Keratinocyte (primary cell): ENCODE measurements around the gene TPPP3. TPM values are rescaled to one million over a fixed set of nuclear protein-coding genes. Genes with fewer than 3 reads are reported as not detected.
A peak's percentile ranks its signal among the peaks of the same experiment; 100 is the strongest.

Experiments
- DNase-seq: peaks from one replicate; pipeline ENCODE4 v3.0.0-alpha.2; 2011; ENCODE audit warnings: low read depth, missing footprints, low spot score
- FAIRE-seq: peaks from 2 replicates; lab custom pipeline; 2011; peaks lifted over from hg19 to GRCh38; lab: Jason Lieb, UNC
- H2AFZ ChIP-seq: 2 replicates; pipeline ENCODE4 v1.6.0; 2012; ENCODE audit warnings: low read length, control low read depth, inconsistent platforms; ENCODE audit not compliant: control insufficient read depth
- H3K27ac ChIP-seq: 2 replicates; pipeline ENCODE4 v1.5.1; 2011; ENCODE audit warnings: low read length; ENCODE audit not compliant: control insufficient read depth, insufficient read depth
- H3K27me3 ChIP-seq: 3 replicates; pipeline ENCODE4 v1.6.0; 2011; ENCODE audit warnings: low read length; ENCODE audit not compliant: control insufficient read depth, insufficient read depth; ENCODE audit errors: extremely low read depth
- H3K36me3 ChIP-seq, 2 experiments: 2 replicates in 1 of 2; 3 replicates in 1 of 2; pipeline ENCODE4 v1.5.1; 2011; ENCODE audit warnings: low read length in 2 of 2, mild to moderate bottlenecking in 1 of 2; ENCODE audit not compliant: control insufficient read depth in 2 of 2, insufficient read depth in 2 of 2; ENCODE audit errors: extremely low read depth in 1 of 2
- H3K4me1 ChIP-seq: 3 replicates; pipeline ENCODE4 v1.5.1; 2011; ENCODE audit warnings: low read length; ENCODE audit not compliant: control insufficient read depth, insufficient read depth; ENCODE audit errors: extremely low read depth
- H3K4me2 ChIP-seq: 3 replicates; pipeline ENCODE4 v1.6.0; 2011; ENCODE audit warnings: low read depth, low read length; ENCODE audit not compliant: control insufficient read depth, insufficient read depth; ENCODE audit errors: extremely low read depth
- H3K4me3 ChIP-seq, 3 experiments: fragments of 200-600 bp in 1 of 3; sonication (generic) in 1 of 3; 2 replicates in 2 of 3; 3 replicates in 1 of 3; pipeline ENCODE4 v1.5.1; 2011 to 2016; ENCODE audit warnings: low read length in 3 of 3, mild to moderate bottlenecking in 3 of 3, control low read depth in 2 of 3, inconsistent platforms in 1 of 3, low read depth in 1 of 3, mixed read lengths in 1 of 3, mixed run types in 1 of 3, moderate library complexity in 1 of 3; ENCODE audit not compliant: control insufficient read depth in 2 of 3, insufficient read depth in 2 of 3; ENCODE audit errors: extremely low read depth in 1 of 3
- H3K79me2 ChIP-seq: 2 replicates; pipeline ENCODE4 v1.6.0; 2012; ENCODE audit warnings: low read length; ENCODE audit not compliant: control insufficient read depth, insufficient read depth
- H3K9ac ChIP-seq: 3 replicates; pipeline ENCODE4 v1.6.0; 2011; ENCODE audit warnings: low read length; ENCODE audit not compliant: control insufficient read depth, insufficient read depth; ENCODE audit errors: extremely low read depth
- H3K9me1 ChIP-seq: 3 replicates; pipeline ENCODE4 v1.6.0; 2011; ENCODE audit warnings: low read length; ENCODE audit not compliant: control insufficient read depth, insufficient read depth; ENCODE audit errors: extremely low read depth
- H3K9me3 ChIP-seq: 2 replicates; pipeline ENCODE4 v1.5.1; 2012; ENCODE audit warnings: low read depth, low read length; ENCODE audit not compliant: control insufficient read depth
- H4K20me1 ChIP-seq: 3 replicates; pipeline ENCODE4 v1.6.0; 2011; ENCODE audit warnings: low read length; ENCODE audit not compliant: control insufficient read depth, insufficient read depth; ENCODE audit errors: extremely low read depth
- EZH2 ChIP-seq: IDR thresholded peaks from one replicate; pipeline ENCODE4 v1.6.1; 2012; ENCODE audit warnings: inconsistent platforms, mild to moderate bottlenecking, low read length, moderate library complexity
- dilution Hi-C: fragments of 300-500 bp; cut with MboI; formaldehyde crosslinking; loops from one replicate; pipeline ENCODE4 v1.7.0; 2020; ENCODE audit warnings: low sequenced_read_pairs; ENCODE audit not compliant: extremely low pct_ligation_motif_present
- polyA plus RNA-seq, 5 experiments: library from polyadenylated mRNA; depleted of rRNA in 3 of 5; stranded (reverse) in 3 of 5; stranded (forward) in 1 of 5; unstranded in 1 of 5; fragments of >200 nt; gene quantifications; 1 replicate in 1 of 5; 2 replicates in 3 of 5; 3 replicates in 1 of 5; pipeline versions ENCODE4 v1.2.1 to v1.2.3, GENCODE V29; 2011 to 2012; ENCODE audit warnings: missing spikeins in 2 of 5, low read depth in 1 of 5, low replicate concordance in 1 of 5
- TF ChIP-seq, protein P1 (sequence below), 3 experiments: IDR thresholded peaks in 1 of 3; conservative IDR thresholded peaks in 1 of 3; optimal IDR thresholded peaks in 1 of 3; 2 replicates in 2 of 3; 3 replicates in 1 of 3; pipeline versions ENCODE3 to v1.5.1; 2011; ENCODE audit warnings: low read length in 3 of 3, mild to moderate bottlenecking in 3 of 3, moderate library complexity in 2 of 3, control low read depth in 1 of 3, inconsistent platforms in 1 of 3; ENCODE audit not compliant: insufficient read depth in 2 of 3; ENCODE audit errors: extremely low read depth in 1 of 3

The TPPP3 gene
- polyA plus RNA-seq, 1 donor (not counting 4 experiments of a cell fraction or from before 2014, with no cell fraction given): 0.96 TPM

DNA sequence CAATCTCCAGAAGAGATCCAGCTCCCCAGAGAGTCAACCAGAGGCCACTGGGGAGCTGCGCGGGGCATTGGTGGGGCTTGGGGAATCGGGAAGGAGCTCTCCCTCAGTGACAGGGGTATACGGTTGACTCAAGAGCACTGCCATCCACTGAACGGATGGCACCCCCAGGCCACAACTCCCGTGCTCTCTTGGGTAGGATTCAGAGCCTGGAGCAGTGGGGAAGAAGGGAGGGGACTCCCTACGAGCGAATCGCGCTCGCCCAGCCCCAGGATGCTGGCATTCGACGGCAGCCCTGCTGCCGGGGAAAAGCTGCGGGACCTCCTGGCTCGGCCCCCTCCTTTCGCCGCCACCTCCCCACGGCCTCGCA lies 473 bp upstream of the TPPP3 start:
- H3K4me1 ChIP-seq: peaks cover 27% of the 10 kb centered on the region
- DNase-seq: no peak
- H3K9me1 ChIP-seq: no peaks in the 10 kb centered on the region
- no peak overlapping the region for H3K4me3 ChIP-seq
- H3K27ac ChIP-seq: no peak overlapping the region
- peak overlapping the region; percentile 9 for H3K9ac ChIP-seq
- no peaks in the 10 kb centered on the region for H3K79me2 ChIP-seq
- peak overlapping the region; percentile 33 for H2AFZ ChIP-seq
- no peaks in the 10 kb centered on the region for H3K36me3 ChIP-seq
- dilution Hi-C loops: no loop called here
- FAIRE-seq: no peak
- TF ChIP-seq EZH2: no peak
- TF ChIP-seq, protein P1, sequence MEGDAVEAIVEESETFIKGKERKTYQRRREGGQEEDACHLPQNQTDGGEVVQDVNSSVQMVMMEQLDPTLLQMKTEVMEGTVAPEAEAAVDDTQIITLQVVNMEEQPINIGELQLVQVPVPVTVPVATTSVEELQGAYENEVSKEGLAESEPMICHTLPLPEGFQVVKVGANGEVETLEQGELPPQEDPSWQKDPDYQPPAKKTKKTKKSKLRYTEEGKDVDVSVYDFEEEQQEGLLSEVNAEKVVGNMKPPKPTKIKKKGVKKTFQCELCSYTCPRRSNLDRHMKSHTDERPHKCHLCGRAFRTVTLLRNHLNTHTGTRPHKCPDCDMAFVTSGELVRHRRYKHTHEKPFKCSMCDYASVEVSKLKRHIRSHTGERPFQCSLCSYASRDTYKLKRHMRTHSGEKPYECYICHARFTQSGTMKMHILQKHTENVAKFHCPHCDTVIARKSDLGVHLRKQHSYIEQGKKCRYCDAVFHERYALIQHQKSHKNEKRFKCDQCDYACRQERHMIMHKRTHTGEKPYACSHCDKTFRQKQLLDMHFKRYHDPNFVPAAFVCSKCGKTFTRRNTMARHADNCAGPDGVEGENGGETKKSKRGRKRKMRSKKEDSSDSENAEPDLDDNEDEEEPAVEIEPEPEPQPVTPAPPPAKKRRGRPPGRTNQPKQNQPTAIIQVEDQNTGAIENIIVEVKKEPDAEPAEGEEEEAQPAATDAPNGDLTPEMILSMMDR (optimal IDR thresholded peaks at IDR 0.05 in 1 of 3, IDR thresholded peaks at IDR 0.05 in 1 of 3, conservative IDR thresholded peaks at IDR 0.05 in 1 of 3; ENCODE audit: extremely low read depth in 1 of 3, insufficient read depth in 2 of 3, low read length in 3 of 3): no peak
- peaks cover 25% of the 10 kb centered on the region for H3K27me3 ChIP-seq
- H3K4me2 ChIP-seq: peak overlapping the region; percentile 71
- H3K9me3 ChIP-seq: no peaks in the 10 kb centered on the region
- no peaks in the 10 kb centered on the region for H4K20me1 ChIP-seq

DNA sequence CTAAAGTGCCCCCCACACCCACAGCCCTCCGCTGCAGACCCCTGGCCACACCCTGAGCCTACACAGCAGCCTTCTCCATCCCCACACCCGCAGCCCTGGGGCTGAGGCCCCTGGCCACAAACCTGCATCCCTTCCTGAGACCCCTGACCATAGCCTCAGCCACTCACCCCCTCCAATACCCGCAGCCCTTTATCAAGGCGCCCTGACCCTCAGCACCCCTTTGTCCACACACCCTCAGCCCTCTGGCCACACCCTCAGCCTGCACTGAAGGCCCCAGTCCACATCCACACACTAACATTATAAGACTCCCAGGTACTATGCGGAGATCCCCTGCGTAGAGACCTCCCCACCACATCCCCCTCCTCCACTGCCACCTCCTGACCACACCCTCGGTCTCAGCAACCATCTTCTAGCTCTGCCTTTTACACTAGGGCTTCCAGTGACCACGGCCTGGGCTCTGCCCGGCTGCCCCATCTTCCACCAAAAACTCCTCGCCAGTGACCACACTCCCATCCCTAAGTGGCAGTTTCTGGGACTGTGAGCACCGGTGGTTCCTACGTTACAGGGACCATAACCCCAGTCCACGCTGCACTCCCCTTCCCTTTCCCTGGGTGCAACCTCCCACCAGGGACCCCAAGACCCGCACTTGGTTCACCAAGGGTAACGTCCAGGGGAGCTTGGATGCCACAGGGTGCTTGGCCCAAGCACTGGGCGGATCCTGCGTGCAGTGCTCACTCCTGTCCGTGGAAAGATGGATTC lies 818 bp downstream of the TPPP3 start:
- Histone ChIP-seq H3K4me3 (no peak overlapping the region), H3K9ac (no peak overlapping the region), H3K4me1 (peaks cover 19% of the 10 kb centered on the region), H4K20me1 (no peaks in the 10 kb centered on the region), H3K27ac (no peak overlapping the region), H3K9me3 (no peaks in the 10 kb centered on the region), H3K27me3 (peaks cover 25% of the 10 kb centered on the region), H3K36me3 (no peaks in the 10 kb centered on the region), H3K79me2 (no peaks in the 10 kb centered on the region), H2AFZ (no peak overlapping the region), H3K4me2 (peak overlapping the region; percentile 71), H3K9me1 (no peaks in the 10 kb centered on the region)
- no peak for FAIRE-seq
- dilution Hi-C loops: no loop called here
- no peak for DNase-seq
- TF ChIP-seq EZH2: no peak
